ENCODE results near the gene PLSCR3.

- TF ChIP-seq CTCF (conservative IDR thresholded peaks at IDR 0.05; ENCODE audit: low read depth, low read length) = no peak
- no peak for TF ChIP-seq EZH2 (IDR thresholded peaks at IDR 0.05; ENCODE audit: borderline replicate concordance, low read depth, low read length, poor library complexity, severe bottlenecking)
Observed at GRCh38 chr17:7398612-7399011, 4.3 kb upstream of the PLSCR3 start.

Data from A673 (cell line).